ENCODE results near the gene ATP6V1A.

DNA sequence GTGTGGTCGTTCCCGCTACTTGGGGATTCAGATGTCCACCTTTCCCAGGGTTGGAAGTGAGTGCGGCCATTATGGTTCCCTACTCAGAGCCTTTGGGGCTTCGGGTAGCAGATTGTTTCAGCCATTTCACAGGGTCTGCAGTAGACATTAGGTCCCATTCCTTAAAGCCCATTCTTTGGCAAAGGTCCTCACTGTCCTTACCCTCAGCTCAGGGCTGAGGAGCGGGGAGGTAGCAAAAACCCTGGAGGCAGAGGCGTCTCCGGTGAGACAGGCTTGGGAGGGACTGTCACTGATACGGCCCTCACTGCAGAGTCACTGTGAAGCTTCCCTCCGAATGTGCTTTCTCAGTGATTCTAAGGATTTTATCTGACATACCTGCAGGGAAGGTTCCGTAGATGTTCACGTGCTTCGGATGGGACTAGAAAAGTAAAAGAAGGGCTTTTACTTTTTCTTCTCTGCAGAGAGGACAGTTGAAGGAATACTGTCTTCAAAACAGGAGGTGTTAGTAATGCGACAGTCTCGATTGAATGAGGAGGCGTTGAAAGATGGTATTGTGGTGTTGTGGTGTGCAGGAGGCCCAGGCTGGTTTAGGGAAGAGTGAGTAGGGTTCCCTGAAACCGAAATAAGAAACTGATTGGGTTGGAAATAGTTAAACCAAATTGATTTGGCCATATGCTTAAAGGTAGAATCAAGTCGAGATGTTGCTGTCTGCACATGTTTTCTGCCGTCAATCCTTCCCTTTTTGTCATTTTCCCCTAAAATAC, 630 bp downstream of the ATP6V1A start:
- TF ChIP-seq, protein P1, sequence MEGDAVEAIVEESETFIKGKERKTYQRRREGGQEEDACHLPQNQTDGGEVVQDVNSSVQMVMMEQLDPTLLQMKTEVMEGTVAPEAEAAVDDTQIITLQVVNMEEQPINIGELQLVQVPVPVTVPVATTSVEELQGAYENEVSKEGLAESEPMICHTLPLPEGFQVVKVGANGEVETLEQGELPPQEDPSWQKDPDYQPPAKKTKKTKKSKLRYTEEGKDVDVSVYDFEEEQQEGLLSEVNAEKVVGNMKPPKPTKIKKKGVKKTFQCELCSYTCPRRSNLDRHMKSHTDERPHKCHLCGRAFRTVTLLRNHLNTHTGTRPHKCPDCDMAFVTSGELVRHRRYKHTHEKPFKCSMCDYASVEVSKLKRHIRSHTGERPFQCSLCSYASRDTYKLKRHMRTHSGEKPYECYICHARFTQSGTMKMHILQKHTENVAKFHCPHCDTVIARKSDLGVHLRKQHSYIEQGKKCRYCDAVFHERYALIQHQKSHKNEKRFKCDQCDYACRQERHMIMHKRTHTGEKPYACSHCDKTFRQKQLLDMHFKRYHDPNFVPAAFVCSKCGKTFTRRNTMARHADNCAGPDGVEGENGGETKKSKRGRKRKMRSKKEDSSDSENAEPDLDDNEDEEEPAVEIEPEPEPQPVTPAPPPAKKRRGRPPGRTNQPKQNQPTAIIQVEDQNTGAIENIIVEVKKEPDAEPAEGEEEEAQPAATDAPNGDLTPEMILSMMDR (IDR thresholded peaks at IDR 0.05; ENCODE audit: low read depth, low read length, poor library complexity, severe bottlenecking) = no peak
- no peak for TF ChIP-seq EZH2phosphoT487 (IDR thresholded peaks at IDR 0.05; ENCODE audit: borderline replicate concordance, low read length)
